Stomach smooth muscle (tissue), 2 donors: ENCODE results near the gene CERS3.
"Not testable (repeated sequence)": the region's sequence is repeated elsewhere in the genome, so short reads cannot be mapped to it uniquely, and the experiment has no call there.

Experiments used
- H3K27ac ChIP-seq: one replicate; pipeline ENCODE4 v1.7.0; 2013; ENCODE audit warnings: mild to moderate bottlenecking, low read length, inconsistent platforms
- H3K27me3 ChIP-seq, 2 donors: one replicate each; pipeline ENCODE4 v1.7.0; 2013; ENCODE audit warnings: low read length in 2 of 2; ENCODE audit not compliant: insufficient read depth in 2 of 2, control insufficient read depth in 1 of 2
- H3K36me3 ChIP-seq, 2 donors: one replicate each; pipeline ENCODE4 v1.7.0; 2013; ENCODE audit warnings: low read length in 2 of 2; ENCODE audit not compliant: control insufficient read depth in 2 of 2, insufficient read depth in 2 of 2
- H3K4me1 ChIP-seq: one replicate; pipeline ENCODE4 v1.7.0; 2013; ENCODE audit warnings: low read length; ENCODE audit not compliant: control insufficient read depth, insufficient read depth
- H3K4me3 ChIP-seq, 2 donors: one replicate each; pipeline ENCODE4 v1.7.0; 2013; ENCODE audit warnings: low read length in 2 of 2
- H3K9ac ChIP-seq, 2 donors: one replicate each; pipeline ENCODE4 v1.7.0; 2013; ENCODE audit warnings: low read length in 2 of 2, mild to moderate bottlenecking in 1 of 2
- H3K9me3 ChIP-seq, 2 donors: one replicate each; pipeline ENCODE4 v1.7.0; 2013; ENCODE audit warnings: low read length in 2 of 2; ENCODE audit not compliant: control insufficient read depth in 2 of 2
- donor health status: healthy.
- donor health status: Pancreatic carcinoma.

Gene CERS3

DNA sequence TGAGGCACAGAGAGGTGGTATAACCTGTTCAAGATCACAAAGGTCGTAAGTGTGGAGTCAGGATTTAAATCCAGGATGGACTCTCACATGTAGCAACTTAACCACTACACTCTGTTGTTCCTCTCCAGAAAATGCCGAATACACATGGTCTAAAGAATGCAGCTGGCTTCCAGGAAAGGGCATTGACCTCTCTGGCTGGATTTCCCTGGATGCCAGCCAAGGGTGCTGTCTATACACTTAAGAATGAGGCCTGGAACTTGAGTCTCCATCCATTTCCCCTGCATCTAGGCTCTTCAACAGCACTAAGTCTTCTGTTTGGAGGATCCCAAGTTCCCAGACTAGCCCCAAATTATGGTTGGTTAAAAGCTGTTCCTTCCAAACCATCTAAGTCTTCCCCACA is 60.5 kb downstream of the CERS3 start:
- Histone ChIP-seq H3K27ac (no peak overlapping the region), H3K27me3 (no peaks in the 10 kb centered on the region), H3K9me3 (no peaks in the 10 kb centered on the region), H3K4me1 (peaks cover 5% of the 10 kb centered on the region), H3K9ac (no peak overlapping the region), H3K4me3 (no peak overlapping the region), H3K36me3 (no peaks in the 10 kb centered on the region)

GRCh38 chr15:100466073-100466472 is 62.7 kb downstream of the CERS3 start:
- Histone ChIP-seq H3K4me3 (no peak overlapping the region), H3K4me1 (peaks cover 5% of the 10 kb centered on the region), H3K27ac (no peak overlapping the region), H3K36me3 (no peaks in the 10 kb centered on the region), H3K9me3 (no peaks in the 10 kb centered on the region), H3K9ac (no peak overlapping the region), H3K27me3 (no peaks in the 10 kb centered on the region)

DNA sequence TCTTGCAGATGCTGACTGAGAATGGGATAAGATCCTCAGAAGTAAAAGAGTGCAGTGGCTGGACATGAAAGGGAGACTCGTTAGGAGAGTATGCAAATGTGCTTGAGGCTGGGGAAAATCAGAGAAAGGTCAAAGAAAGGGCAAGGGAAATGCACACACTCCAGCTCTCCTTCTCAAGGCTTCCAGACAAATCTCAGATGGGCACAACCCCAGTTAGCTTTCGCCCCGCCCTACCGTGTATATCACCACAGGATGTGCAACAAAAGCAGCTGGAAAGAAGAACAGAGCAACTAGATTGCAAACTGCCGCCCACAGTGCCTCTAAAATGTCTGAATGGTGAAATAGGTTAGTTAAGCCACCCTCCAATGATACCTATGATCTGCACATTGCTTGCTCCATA is 63.9 kb downstream of the CERS3 start:
- Histone ChIP-seq H3K27ac (no peak overlapping the region), H3K4me3 (no peak overlapping the region), H3K27me3 (no peaks in the 10 kb centered on the region), H3K4me1 (peaks cover 5% of the 10 kb centered on the region), H3K36me3 (no peaks in the 10 kb centered on the region), H3K9me3 (no peaks in the 10 kb centered on the region), H3K9ac (no peak overlapping the region)

DNA sequence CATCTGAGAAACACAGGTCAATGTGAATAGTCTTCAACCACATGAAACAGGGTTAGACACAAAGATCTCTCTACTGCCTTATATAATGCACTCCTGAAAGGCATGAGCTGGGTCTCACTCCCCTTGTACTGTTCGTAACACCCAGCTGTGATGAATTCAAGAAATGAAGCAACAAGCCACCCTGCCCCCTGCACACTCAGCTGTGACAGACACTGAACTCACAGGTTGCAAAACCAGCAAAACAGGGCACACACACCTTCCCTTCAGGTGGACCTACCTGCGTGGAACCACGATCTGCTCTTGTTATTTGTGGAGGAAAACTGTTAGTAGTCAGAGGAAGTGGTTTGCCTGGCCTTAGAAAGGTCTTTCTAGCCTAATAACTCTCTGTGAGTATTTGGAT is 64.5 kb downstream of the CERS3 start:
- Histone ChIP-seq H3K9ac (no peak overlapping the region), H3K4me3 (no peak overlapping the region), H3K36me3 (no peaks in the 10 kb centered on the region), H3K9me3 (peaks cover 0 to 2% of the 10 kb centered on the region in 2 donors), H3K27me3 (no peaks in the 10 kb centered on the region), H3K4me1 (peaks cover 5% of the 10 kb centered on the region), H3K27ac (no peak overlapping the region)

DNA sequence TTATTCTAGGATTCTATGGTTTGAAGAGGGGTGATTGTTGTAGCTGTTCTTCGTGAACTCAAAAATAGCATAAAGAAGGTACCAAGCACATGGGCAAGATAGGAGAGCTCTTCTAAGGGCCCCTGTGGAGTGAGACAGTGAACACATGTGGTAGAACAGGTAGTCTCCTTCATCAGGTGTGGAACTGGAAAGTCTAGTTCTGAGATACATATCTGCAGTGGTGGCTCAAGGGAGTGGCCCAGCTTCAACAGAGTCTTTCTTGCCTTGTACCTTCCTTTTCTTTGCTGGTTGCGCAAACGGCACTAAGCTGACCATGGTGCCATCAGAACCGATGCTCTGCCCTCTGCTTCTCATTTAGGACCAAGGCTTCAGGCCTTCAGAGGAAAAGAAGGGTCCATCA is 65.2 kb downstream of the CERS3 start:
- Histone ChIP-seq H3K27ac (no peak overlapping the region), H3K4me1 (peaks cover 4% of the 10 kb centered on the region), H3K27me3 (no peaks in the 10 kb centered on the region), H3K4me3 (no peak overlapping the region), H3K36me3 (no peaks in the 10 kb centered on the region), H3K9me3 (peaks cover 0 to 3% of the 10 kb centered on the region in 2 donors), H3K9ac (no peak overlapping the region)

GRCh38 chr15:100461049-100461448 is 67.7 kb downstream of the CERS3 start:
- no peaks in the 10 kb centered on the region for H3K27me3 ChIP-seq
- H3K9me3 ChIP-seq = peaks cover 3 to 6% of the 10 kb centered on the region in 2 donors
- no peak overlapping the region for H3K4me3 ChIP-seq
- H3K36me3 ChIP-seq = no peaks in the 10 kb centered on the region
- H3K4me1 ChIP-seq = no peaks in the 10 kb centered on the region
- H3K27ac ChIP-seq = no peak overlapping the region
- H3K9ac ChIP-seq = no peak overlapping the region

DNA sequence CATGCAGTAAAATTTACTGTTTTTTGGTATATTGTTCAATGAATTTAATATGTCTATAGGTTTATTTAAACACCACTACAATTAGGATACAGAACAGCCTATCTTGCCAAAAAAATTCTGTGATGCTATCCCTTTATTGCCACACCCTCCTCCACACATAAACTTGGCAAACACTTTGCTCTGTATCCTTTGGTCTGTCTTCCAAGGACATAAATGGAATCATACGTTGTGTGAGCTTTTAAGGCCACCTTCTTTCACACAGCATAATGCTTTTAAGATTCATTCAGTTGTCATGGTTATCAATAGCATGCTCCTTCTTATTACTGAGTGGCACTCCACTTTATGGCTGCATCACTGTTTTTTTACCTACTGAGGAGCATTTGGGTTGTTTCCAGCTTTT is 71.5 kb downstream of the CERS3 start:
- no peaks in the 10 kb centered on the region for H3K27me3 ChIP-seq
- H3K36me3 ChIP-seq = no peaks in the 10 kb centered on the region
- H3K9me3 ChIP-seq = peaks cover 3 to 6% of the 10 kb centered on the region in 2 donors
- peak overlapping the region in 1 of 2 donors; percentile 11 for H3K4me3 ChIP-seq
- no peaks in the 10 kb centered on the region for H3K4me1 ChIP-seq
- H3K9ac ChIP-seq = no peak overlapping the region
- H3K27ac ChIP-seq = no peak overlapping the region

GRCh38 chr15:100454148-100454547 is 74.6 kb downstream of the CERS3 start:
- Histone ChIP-seq H3K4me3 (no peak overlapping the region), H3K27ac (no peak overlapping the region), H3K4me1 (no peaks in the 10 kb centered on the region), H3K27me3 (no peaks in the 10 kb centered on the region), H3K9me3 (peaks cover 3 to 12% of the 10 kb centered on the region in 2 donors), H3K36me3 (no peaks in the 10 kb centered on the region), H3K9ac (no peak overlapping the region)

DNA sequence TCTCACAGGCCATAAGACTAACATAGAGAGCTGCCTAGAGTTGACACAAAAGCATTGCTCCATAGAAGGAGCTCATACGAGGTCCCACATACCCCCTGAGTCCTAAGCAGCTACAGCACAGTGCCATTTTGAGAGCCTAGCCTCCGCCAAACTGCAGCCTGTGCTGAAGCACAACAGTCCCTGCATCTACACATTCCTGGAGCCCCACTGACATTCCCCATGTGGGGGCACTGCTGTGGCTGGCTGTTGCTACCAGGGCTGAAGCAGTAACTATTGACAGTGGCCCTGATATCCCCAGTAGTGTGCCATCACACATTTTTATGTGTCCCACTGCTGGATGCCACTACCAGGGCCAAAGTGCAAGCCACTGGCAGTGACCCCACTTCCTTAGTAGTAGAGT is 80.3 kb downstream of the CERS3 start:
- H3K27ac ChIP-seq = no peak overlapping the region
- no peak overlapping the region for H3K9ac ChIP-seq
- peaks cover 0 to 10% of the 10 kb centered on the region in 2 donors for H3K9me3 ChIP-seq
- no peaks in the 10 kb centered on the region for H3K27me3 ChIP-seq
- no peaks in the 10 kb centered on the region for H3K4me1 ChIP-seq
- H3K36me3 ChIP-seq = no peaks in the 10 kb centered on the region
- H3K4me3 ChIP-seq = no peak overlapping the region

- not testable (repeated sequence) for H3K9ac ChIP-seq, H3K27ac ChIP-seq, H3K27me3 ChIP-seq, H3K9me3 ChIP-seq, H3K36me3 ChIP-seq, H3K4me1 ChIP-seq, H3K4me3 ChIP-seq
Measured at GRCh38 chr15:100441063-100441462, 87.7 kb downstream of the CERS3 start.

- no peaks in the 10 kb centered on the region for H3K36me3 ChIP-seq
- H3K9ac ChIP-seq = no peak overlapping the region
- no peak overlapping the region for H3K4me3 ChIP-seq
- H3K4me1 ChIP-seq = peaks cover 4% of the 10 kb centered on the region
- H3K27me3 ChIP-seq = no peaks in the 10 kb centered on the region
- no peak overlapping the region for H3K27ac ChIP-seq
- H3K9me3 ChIP-seq = no peaks in the 10 kb centered on the region
Measured at GRCh38 chr15:100439514-100439913, 89.2 kb downstream of the CERS3 start.
